Kidney (tissue), 14 donors: ENCODE measurements around the gene GPI. TPM values are rescaled to one million over a fixed set of nuclear protein-coding genes. Genes with fewer than 3 reads are reported as not detected.

Experiments used
- DNase-seq, 5 donors: peaks; one replicate each; pipeline ENCODE4 v3.0.0-alpha.2; 2013 to 2020
- FAIRE-seq: peaks from 2 replicates; lab custom pipeline; 2012; peaks lifted over from hg19 to GRCh38; lab: Jason Lieb, UNC
- H3K27ac ChIP-seq, 2 donors: one replicate each; pipeline ENCODE4 v1.7.0; 2013; ENCODE audit warnings: low read depth in 2 of 2, low read length in 2 of 2, inconsistent platforms in 1 of 2
- H3K27me3 ChIP-seq: one replicate; pipeline ENCODE4 v1.7.1; 2013; ENCODE audit warnings: low read length, inconsistent platforms; ENCODE audit not compliant: control insufficient read depth, insufficient read depth
- H3K36me3 ChIP-seq, 3 donors: one replicate each; pipeline versions ENCODE4 v1.7.0 to v1.7.1; 2013; ENCODE audit warnings: low read length in 3 of 3, control low read depth in 1 of 3, inconsistent platforms in 1 of 3; ENCODE audit not compliant: insufficient read depth in 3 of 3, control insufficient read depth in 2 of 3
- H3K4me1 ChIP-seq, 3 donors: one replicate each; pipeline versions ENCODE4 v1.7.0 to v1.7.1; 2013; ENCODE audit warnings: low read length in 3 of 3, inconsistent platforms in 1 of 3, low read depth in 1 of 3; ENCODE audit not compliant: control insufficient read depth in 2 of 3, insufficient read depth in 2 of 3
- H3K4me3 ChIP-seq, 3 donors: one replicate each; pipeline versions ENCODE4 v1.7.0 to v1.8.1; 2013; ENCODE audit warnings: low read length in 3 of 3, control low read depth in 1 of 3, inconsistent platforms in 1 of 3
- H3K9ac ChIP-seq, 3 donors: one replicate each; pipeline versions ENCODE4 v1.7.0 to v1.7.1; 2013; ENCODE audit warnings: low read length in 3 of 3, control low read depth in 1 of 3, inconsistent platforms in 1 of 3
- H3K9me3 ChIP-seq, 3 donors: one replicate each; pipeline versions ENCODE4 v1.7.0 to v1.7.1; 2013; ENCODE audit warnings: low read length in 3 of 3, control low read depth in 1 of 3, inconsistent platforms in 1 of 3; ENCODE audit not compliant: control insufficient read depth in 2 of 3, insufficient read depth in 1 of 3
- CTCF ChIP-seq: IDR thresholded peaks from 3 replicates; pipeline ENCODE4 v1.5.1; 2012; ENCODE audit warnings: mild to moderate bottlenecking, moderate library complexity, borderline replicate concordance; ENCODE audit not compliant: insufficient read depth; ENCODE audit errors: extremely low read depth
- intact Hi-C: fragments of 100-400 bp; cut with DNase I; formaldehyde crosslinking; loops from one replicate; pipeline ENCODE4 v1.11.1; 2022
- polyA plus RNA-seq: library from polyadenylated mRNA; stranded (reverse); fragments of 350-450 nt; fragmentation: Illumina TruSeq; extraction: RNeasy Lipid Tissue Mini Kit (QIAGEN cat#74804); gene quantifications from one replicate; pipeline ENCODE4 v1.2.3, GENCODE V29; 2014; ENCODE audit warnings: low read depth, low replicate concordance; ENCODE audit not compliant: insufficient read depth
- total RNA-seq: library from RNA; stranded (reverse); fragmentation: NEBNext Ultra II Directional; extraction: Animal tissue kit (Norgen Biotek cat#: 25700); gene quantifications from one replicate; pipeline ENCODE4 v1.2.1, GENCODE V29; 2021
- donor health status: control.
- donor health status: control.
- donor health status: control.
- donor health status: control.
- donor health status: control.
- donor health status: DM: yes; HTN: yes; CAD: no.
- donor health status: Normal renal cell carcinoma (clear cell type).

Gene GPI
- total and polyA plus RNA-seq, 2 donors from 2014 or later, result 257 to 315 TPM

GRCh38 chr19:34402074-34402600 lies 37.1 kb downstream of the GPI start:
- Histone ChIP-seq H3K27me3 (no peaks in the 10 kb centered on the region), H3K9me3 (no peaks in the 10 kb centered on the region), H3K4me1 (peaks cover 0 to 2% (median 0%) of the 10 kb centered on the region in 3 donors), H3K36me3 (peaks cover 2 to 15% (median 14%) of the 10 kb centered on the region in 3 donors), H3K9ac (no peak overlapping the region), H3K4me3 (no peak overlapping the region), H3K27ac (no peak overlapping the region)
- DNase-seq, result no peak
- FAIRE-seq, result no peak
- intact Hi-C loops, result no loop called here
- no peak for TF ChIP-seq CTCF

GRCh38 chr19:34403784-34404108 lies 38.8 kb downstream of the GPI start:
- peaks cover 0 to 2% (median 0%) of the 10 kb centered on the region in 3 donors for H3K4me1 ChIP-seq
- FAIRE-seq (no peak), DNase-seq (no peak)
- intact Hi-C loops, result no loop called here
- peaks cover 2 to 10% (median 8%) of the 10 kb centered on the region in 3 donors for H3K36me3 ChIP-seq
- no peak overlapping the region for H3K27ac ChIP-seq
- peak overlapping the region in 2 of 3 donors; percentile 38 to 62 for H3K9ac ChIP-seq
- no peaks in the 10 kb centered on the region for H3K9me3 ChIP-seq
- H3K27me3 ChIP-seq, result no peaks in the 10 kb centered on the region
- H3K4me3 ChIP-seq, result peak overlapping the region; percentile 84 to 88 (median 86)
- TF ChIP-seq CTCF, result no peak

- Histone ChIP-seq H3K4me3 (peak within 1 kb of the TSS; percentile 84 to 88 (median 86)), H3K9me3 (no peaks in the 10 kb centered on the region), H3K36me3 (peaks cover 2 to 16% (median 9%) of the 10 kb centered on the region in 3 donors), H3K27ac (peak within 1 kb of the TSS in 1 of 2 donors; percentile 0), H3K9ac (peak within 1 kb of the TSS; percentile 38 to 80 (median 62)), H3K27me3 (no peaks in the 10 kb centered on the region), H3K4me1 (peaks cover 0 to 2% (median 0%) of the 10 kb centered on the region in 3 donors)
- DNase-seq (peak; percentile 91 to 97 (median 94)), FAIRE-seq (no peak)
- intact Hi-C loops, result no loop called here
- no peak for TF ChIP-seq CTCF
These were observed 39.3 kb downstream of the GPI start, which contains the start of gene PDCD2L for GRCh38 chr19:34404109-34404909. TSS of gene PDCD2L (plus strand) at chr19:34404399. CDS start at chr19:34404431, 32 bp downstream.
